ENCODE results near the gene AKNA.

GRCh38 chr9:114291064-114291474 is 96.7 kb downstream of the AKNA start:
- TF ChIP-seq EZH2phosphoT487 (IDR thresholded peaks at IDR 0.05; ENCODE audit: borderline replicate concordance) (no peak), CTCF (IDR thresholded peaks at IDR 0.05 in 2 of 3, conservative IDR thresholded peaks at IDR 0.05 in 1 of 3; ENCODE audit: borderline replicate concordance in 1 of 3, insufficient read depth in 1 of 3, low read depth in 2 of 3, low read length in 2 of 3) (peak; percentile 80 to 95 (median 95)), POLR2AphosphoS5 (IDR thresholded peaks at IDR 0.05; ENCODE audit: low read depth, low read length) (no peak), POLR2A (IDR thresholded peaks at IDR 0.05; ENCODE audit: borderline replicate concordance, extremely low read depth, insufficient read depth, insufficient read length) (no peak), EGR1 (IDR thresholded peaks at IDR 0.05; ENCODE audit: low read depth) (peak; percentile 42; the same call in 1 of the 2 replicates), ZNF274 (IDR thresholded peaks at IDR 0.05; ENCODE audit: low read depth, low read length) (no peak), EZH2 (IDR thresholded peaks at IDR 0.05) (no peak), JUND (IDR thresholded peaks at IDR 0.05) (no peak), SIN3A (IDR thresholded peaks at IDR 0.05; ENCODE audit: low read depth) (no peak), ATF3 (IDR thresholded peaks at IDR 0.05) (no peak), CEBPB (IDR thresholded peaks at IDR 0.05; ENCODE audit: low read depth) (no peak), MAX (IDR thresholded peaks at IDR 0.05) (no peak), REST (IDR thresholded peaks at IDR 0.05; ENCODE audit: low read depth) (no peak)
